GM19468 (cell line): ENCODE measurements around the gene SPATA13.
"Not testable (repeated sequence)": the region's sequence is repeated elsewhere in the genome, so short reads cannot be mapped to it uniquely, and the experiment has no call there.

Source experiments
- ATAC-seq: cut with Tn5 transposase; IDR thresholded peaks from one replicate; pipeline ENCODE4 v1.9.1; 2021; ENCODE audit warnings: mild to moderate bottlenecking, moderate library complexity, moderate number of reproducible peaks; ENCODE audit not compliant: unreplicated experiment; ENCODE audit errors: extremely low read depth

The SPATA13 gene

GRCh38 chr13:24192057-24192810 is 31.7 kb downstream of the SPATA13 start:
- no peak for ATAC-seq

- ATAC-seq, result no peak
These were observed 32.3 kb downstream of the SPATA13 start for GRCh38 chr13:24192811-24193162.

GRCh38 chr13:24194447-24194846 is 33.9 kb downstream of the SPATA13 start:
- ATAC-seq, result no peak

- ATAC-seq, result no peak
These were observed 35.1 kb downstream of the SPATA13 start for GRCh38 chr13:24195626-24196025.

GRCh38 chr13:24196593-24197197 is 36.2 kb downstream of the SPATA13 start:
- no peak for ATAC-seq

GRCh38 chr13:24199016-24199415 is 38.5 kb downstream of the SPATA13 start:
- no peak for ATAC-seq

- ATAC-seq, result no peak
These were observed 41.7 kb downstream of the SPATA13 start for GRCh38 chr13:24202215-24202614.

GRCh38 chr13:24203273-24203672 is 42.8 kb downstream of the SPATA13 start:
- no peak for ATAC-seq

GRCh38 chr13:24203811-24204210 is 43.3 kb downstream of the SPATA13 start:
- no peak for ATAC-seq

GRCh38 chr13:24205076-24205475 is 44.6 kb downstream of the SPATA13 start:
- ATAC-seq, result not testable (repeated sequence)

- no peak for ATAC-seq
These were observed 47.5 kb downstream of the SPATA13 start for GRCh38 chr13:24207841-24208667.

- ATAC-seq, result no peak
These were observed 48.6 kb downstream of the SPATA13 start for GRCh38 chr13:24209138-24209537.

- no peak for ATAC-seq
These were observed 51.7 kb downstream of the SPATA13 start for GRCh38 chr13:24212254-24212653.

- ATAC-seq, result no peak
These were observed 52.2 kb downstream of the SPATA13 start for GRCh38 chr13:24212674-24213073.

GRCh38 chr13:24213932-24214331 is 53.4 kb downstream of the SPATA13 start:
- ATAC-seq, result no peak

- ATAC-seq, result no peak
These were observed 54.0 kb downstream of the SPATA13 start for GRCh38 chr13:24214528-24214927.

GRCh38 chr13:24215126-24215525 is 54.6 kb downstream of the SPATA13 start:
- peak; percentile 28 for ATAC-seq

GRCh38 chr13:24215732-24216131 is 55.2 kb downstream of the SPATA13 start:
- no peak for ATAC-seq

- ATAC-seq, result no peak
These were observed 55.7 kb downstream of the SPATA13 start for GRCh38 chr13:24216176-24216575.

- not testable (repeated sequence) for ATAC-seq
These were observed 56.3 kb downstream of the SPATA13 start for GRCh38 chr13:24216779-24217178.
